Tibial nerve (tissue), 4 donors: ENCODE data around the gene TMEM186.

Experiments
- CTCF ChIP-seq, 5 experiments: fragments of 200-600 bp in 3 of 5; fragments of 450-650 bp in 2 of 5; sonication (generic) in 3 of 5; IDR thresholded peaks; one replicate each; pipeline ENCODE4 v1.5.1; 2016 to 2019; ENCODE audit warnings: antibody characterized with exemption in 5 of 5, mild to moderate bottlenecking in 3 of 5, moderate library complexity in 2 of 5
- EP300 ChIP-seq, 2 donors: sonication (generic); formaldehyde crosslinking; IDR thresholded peaks; one replicate each; pipeline ENCODE4 v1.6.1; 2017; ENCODE audit warnings: antibody characterized with exemption in 2 of 2, mild to moderate bottlenecking in 1 of 2

DNA sequence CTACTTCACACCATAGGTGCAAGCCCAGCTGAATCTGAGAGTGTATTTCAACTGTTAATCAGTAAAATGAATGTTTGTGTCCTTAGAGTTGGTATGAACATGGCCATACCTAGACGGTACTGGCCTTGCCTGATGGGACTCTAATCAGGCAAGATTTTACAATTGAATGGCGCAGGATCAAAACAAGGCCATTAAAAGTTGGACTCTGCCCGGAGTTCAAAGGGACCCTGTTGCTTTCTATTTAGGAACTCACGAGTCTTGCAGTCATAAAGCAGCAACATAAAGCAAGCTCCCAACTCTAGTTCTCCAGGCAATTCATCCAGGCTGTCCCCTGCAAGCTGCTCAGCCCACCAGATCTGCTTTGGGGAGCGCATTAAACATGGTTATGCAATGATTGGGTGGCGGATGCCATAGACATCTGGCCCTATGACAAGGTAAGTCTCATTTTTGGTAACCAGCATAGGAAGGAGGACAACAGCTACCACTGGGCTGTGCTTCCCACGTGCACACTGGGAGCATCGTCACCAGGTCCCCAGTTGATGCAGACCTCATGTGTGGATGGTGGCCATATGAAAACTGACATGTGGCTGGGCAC lies 8.8 kb downstream of the TMEM186 start:
- TF ChIP-seq CTCF (IDR thresholded peaks at IDR 0.05) (no peak), EP300 (IDR thresholded peaks at IDR 0.05) (no peak)
